ENCODE measurements around the gene PPP1R12A.
"Not testable (repeated sequence)": the region's sequence is repeated elsewhere in the genome, so short reads cannot be mapped to it uniquely, and the experiment has no call there.

PPP1R12A gene

GRCh38 chr12:79895071-79895470 is 39.8 kb downstream of the PPP1R12A start:
- no peak for TF ChIP-seq POLR2A (IDR thresholded peaks at IDR 0.05; ENCODE audit: low read length)
- peak in 1 of 2 experiments; percentile 16 for DNase-seq

- DNase-seq: peak; percentile 7 to 23
- TF ChIP-seq POLR2A (IDR thresholded peaks at IDR 0.05; ENCODE audit: low read length): no peak
- TF ChIP-seq GATA1 (IDR thresholded peaks at IDR 0.05; ENCODE audit: low read depth, low read length): no peak
Observed at GRCh38 chr12:79891506-79892162, 43.3 kb downstream of the PPP1R12A start.

GRCh38 chr12:79887890-79888289 is 47.0 kb downstream of the PPP1R12A start:
- no peak for TF ChIP-seq POLR2A (IDR thresholded peaks at IDR 0.05; ENCODE audit: low read length)
- no peak for TF ChIP-seq GATA1 (IDR thresholded peaks at IDR 0.05; ENCODE audit: low read depth, low read length)
- no peak for DNase-seq

GRCh38 chr12:79886917-79887519 is 47.9 kb downstream of the PPP1R12A start:
- no peak for TF ChIP-seq GATA1 (IDR thresholded peaks at IDR 0.05; ENCODE audit: low read depth, low read length)
- TF ChIP-seq POLR2A (IDR thresholded peaks at IDR 0.05; ENCODE audit: low read length): no peak
- DNase-seq: peak; percentile 63 to 73

- TF ChIP-seq GATA1 (IDR thresholded peaks at IDR 0.05; ENCODE audit: low read depth, low read length) (no peak), POLR2A (IDR thresholded peaks at IDR 0.05; ENCODE audit: low read length) (no peak)
- no peak for DNase-seq
Observed at GRCh38 chr12:79885911-79886490, 48.9 kb downstream of the PPP1R12A start.

- no peak for DNase-seq
- no peak for TF ChIP-seq POLR2A (IDR thresholded peaks at IDR 0.05; ENCODE audit: low read length)
- TF ChIP-seq GATA1 (IDR thresholded peaks at IDR 0.05; ENCODE audit: low read depth, low read length): no peak
Observed at GRCh38 chr12:79884401-79885006, 50.4 kb downstream of the PPP1R12A start.

GRCh38 chr12:79883216-79883615 is 51.7 kb downstream of the PPP1R12A start:
- no peak for TF ChIP-seq GATA1 (IDR thresholded peaks at IDR 0.05; ENCODE audit: low read depth, low read length)
- no peak for TF ChIP-seq POLR2A (IDR thresholded peaks at IDR 0.05; ENCODE audit: low read length)
- DNase-seq: no peak

GRCh38 chr12:79881351-79881750 is 53.5 kb downstream of the PPP1R12A start:
- DNase-seq: no peak
- TF ChIP-seq GATA1 (IDR thresholded peaks at IDR 0.05; ENCODE audit: low read depth, low read length): no peak
- no peak for TF ChIP-seq POLR2A (IDR thresholded peaks at IDR 0.05; ENCODE audit: low read length)

- DNase-seq: not testable (repeated sequence)
Observed at GRCh38 chr12:79878506-79878905, 56.4 kb downstream of the PPP1R12A start.

- TF ChIP-seq GATA1 (IDR thresholded peaks at IDR 0.05; ENCODE audit: low read depth, low read length): no peak
- TF ChIP-seq POLR2A (IDR thresholded peaks at IDR 0.05; ENCODE audit: low read length): no peak
- DNase-seq: no peak
Observed at GRCh38 chr12:79877246-79877645, 57.7 kb downstream of the PPP1R12A start.

- no peak for DNase-seq
- TF ChIP-seq GATA1 (IDR thresholded peaks at IDR 0.05; ENCODE audit: low read depth, low read length): no peak
- no peak for TF ChIP-seq POLR2A (IDR thresholded peaks at IDR 0.05; ENCODE audit: low read length)
Observed at GRCh38 chr12:79874665-79875064, 60.2 kb downstream of the PPP1R12A start.

- TF ChIP-seq POLR2A (IDR thresholded peaks at IDR 0.05; ENCODE audit: low read length): no peak
- TF ChIP-seq GATA1 (IDR thresholded peaks at IDR 0.05; ENCODE audit: low read depth, low read length): no peak
- no peak for DNase-seq
Observed at GRCh38 chr12:79873201-79873600, 61.7 kb downstream of the PPP1R12A start.

GRCh38 chr12:79871621-79872020 is 63.3 kb downstream of the PPP1R12A start:
- no peak for TF ChIP-seq GATA1 (IDR thresholded peaks at IDR 0.05; ENCODE audit: low read depth, low read length)
- TF ChIP-seq POLR2A (IDR thresholded peaks at IDR 0.05; ENCODE audit: low read length): no peak
- DNase-seq: no peak

GRCh38 chr12:79870916-79871315 is 64.0 kb downstream of the PPP1R12A start:
- no peak for DNase-seq
- TF ChIP-seq GATA1 (IDR thresholded peaks at IDR 0.05; ENCODE audit: low read depth, low read length) (no peak), POLR2A (IDR thresholded peaks at IDR 0.05; ENCODE audit: low read length) (no peak)

GRCh38 chr12:79859646-79860045 is 75.3 kb downstream of the PPP1R12A start:
- TF ChIP-seq GATA1 (IDR thresholded peaks at IDR 0.05; ENCODE audit: low read depth, low read length): no peak
- TF ChIP-seq POLR2A (IDR thresholded peaks at IDR 0.05; ENCODE audit: low read length): no peak
- no peak for DNase-seq
